IPS-18c (cell line): ENCODE data around the gene GNB1.

ENCODE experiments used
- H3K4me3 ChIP-seq: 2 replicates; pipeline ENCODE4 v1.7.0; 2013; ENCODE audit warnings: low read depth, mild to moderate bottlenecking, low read length, moderate library complexity; ENCODE audit not compliant: insufficient read depth
- H3K9me3 ChIP-seq: one replicate; pipeline ENCODE4 v1.6.1; 2013; ENCODE audit warnings: mild to moderate bottlenecking, low read length, moderate library complexity; ENCODE audit not compliant: control insufficient read depth, insufficient read depth

GNB1 gene

DNA sequence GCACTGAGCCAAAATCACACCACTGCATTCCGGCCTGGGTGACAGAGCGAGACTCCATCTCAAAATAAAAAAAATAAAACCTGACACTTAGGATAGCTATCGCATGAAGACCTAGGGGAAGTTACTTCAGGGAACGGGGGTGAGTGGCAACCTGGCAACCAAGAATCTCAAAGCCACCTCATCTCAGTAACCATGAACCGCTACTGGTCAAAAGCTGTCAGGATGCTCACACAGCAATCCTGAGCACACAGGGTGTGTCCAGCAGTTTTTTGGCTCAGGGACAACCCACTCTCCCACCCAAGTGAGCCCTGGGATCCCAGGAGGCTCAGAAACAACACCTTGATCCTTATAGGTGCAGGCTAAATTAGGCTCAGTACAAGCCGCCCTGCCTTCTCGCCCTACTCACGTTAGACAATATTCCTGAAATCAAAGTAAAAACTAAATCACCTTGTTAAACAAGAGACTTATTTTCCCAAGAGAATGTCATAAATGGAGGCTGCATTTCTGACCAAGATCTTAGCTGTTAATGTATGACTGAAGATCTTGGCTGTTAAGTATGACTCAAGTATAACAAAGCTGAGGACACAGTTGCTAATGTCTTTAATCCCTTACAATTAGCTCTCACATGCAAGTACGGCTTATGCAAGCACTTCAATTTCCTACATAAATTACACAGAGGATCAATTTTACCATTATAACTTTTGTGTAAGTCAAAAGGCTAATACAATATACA lies 64.4 kb downstream of the GNB1 start:
- H3K4me3 ChIP-seq, result no peak overlapping the region
- peaks cover 2% of the 10 kb centered on the region for H3K9me3 ChIP-seq

DNA sequence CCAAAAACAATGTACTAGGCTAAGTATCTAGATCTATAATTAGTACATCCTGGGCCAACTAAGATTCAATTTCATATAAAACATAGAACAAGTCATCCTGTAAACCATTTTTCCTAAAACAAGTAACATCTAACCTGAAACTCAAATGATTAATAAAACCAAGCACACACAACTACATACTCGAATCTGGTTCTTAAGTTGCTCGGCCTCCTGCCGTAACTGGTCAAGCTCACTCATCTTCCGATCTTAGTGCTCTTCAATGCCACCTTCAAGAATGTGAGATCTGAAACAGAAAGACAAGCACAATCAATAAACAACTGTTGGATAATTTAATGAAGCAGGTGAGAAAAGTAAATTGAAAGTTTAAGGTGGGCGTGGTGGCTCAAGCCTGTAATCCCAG lies 65.7 kb downstream of the GNB1 start:
- Histone ChIP-seq H3K9me3 (peaks cover 2% of the 10 kb centered on the region), H3K4me3 (no peak overlapping the region)

DNA sequence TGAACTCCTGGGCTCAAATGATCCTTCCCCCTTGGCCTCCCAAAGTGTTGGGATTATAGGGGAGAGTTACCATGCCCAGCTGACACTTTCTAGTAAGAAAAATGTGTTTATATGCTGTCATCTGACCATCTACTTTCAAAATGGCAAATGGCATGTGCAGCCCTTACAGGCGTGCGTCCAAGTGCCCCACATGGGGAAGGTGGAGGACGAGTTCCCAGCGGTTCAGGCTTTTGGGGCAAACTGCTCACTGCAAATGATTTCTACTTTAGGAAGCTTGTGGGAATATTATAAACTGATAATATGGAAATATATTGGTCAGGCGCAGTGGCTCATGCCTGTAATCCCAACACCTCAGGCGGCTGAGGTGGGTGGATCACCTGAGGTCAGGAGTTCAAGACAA lies 71.1 kb downstream of the GNB1 start:
- no peak overlapping the region for H3K4me3 ChIP-seq
- H3K9me3 ChIP-seq, result no peaks in the 10 kb centered on the region

DNA sequence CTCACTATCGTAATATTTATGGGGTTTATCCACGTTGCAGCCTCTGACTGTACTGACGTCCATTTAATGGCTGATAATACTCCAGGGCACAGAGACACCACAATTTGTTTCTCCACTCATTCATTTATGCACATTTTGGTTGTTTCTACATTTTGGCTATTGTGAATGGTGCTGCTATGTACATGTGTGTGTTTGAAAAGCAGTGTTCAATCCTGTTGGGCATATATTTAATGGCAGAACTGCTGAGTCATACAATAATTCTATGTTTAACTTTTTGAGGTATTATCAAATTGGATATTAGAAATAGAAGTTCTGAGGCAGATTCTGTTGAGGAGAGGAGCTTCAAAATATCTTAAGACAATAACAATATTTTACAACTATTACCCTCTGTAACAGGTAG lies 73.7 kb downstream of the GNB1 start:
- peaks cover 2% of the 10 kb centered on the region for H3K9me3 ChIP-seq
- no peak overlapping the region for H3K4me3 ChIP-seq

DNA sequence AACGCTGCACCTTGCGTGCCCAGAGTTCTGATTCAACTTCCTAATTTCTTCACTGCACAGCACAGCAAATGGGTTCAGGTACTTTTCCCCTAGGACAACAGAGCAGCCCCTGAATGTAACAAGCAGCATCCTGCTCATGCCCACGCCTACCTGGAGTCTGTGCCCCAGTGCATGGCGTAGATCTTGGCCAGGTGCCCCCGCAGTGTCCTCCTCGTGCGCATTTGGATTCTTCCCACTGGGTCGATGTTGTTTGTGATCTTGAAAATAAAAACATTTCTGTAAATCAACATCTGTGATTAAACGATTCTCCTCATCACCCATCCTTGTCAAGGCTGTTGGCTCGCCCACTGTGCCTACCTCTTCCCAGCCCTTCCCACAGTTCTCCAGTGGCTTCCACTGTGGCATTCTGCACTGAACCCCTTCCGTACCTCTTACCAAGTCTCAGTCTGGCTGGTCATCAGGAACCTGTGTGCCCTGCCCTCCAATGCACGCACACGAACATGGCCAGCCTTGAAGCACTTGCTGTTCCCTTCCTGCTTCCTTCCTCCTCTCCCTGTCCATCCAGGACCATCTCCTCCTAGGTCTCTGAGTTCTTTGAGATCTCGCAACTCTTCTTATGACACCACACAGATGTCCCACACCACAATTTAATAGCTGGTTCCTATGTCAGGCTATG lies 75.1 kb downstream of the GNB1 start:
- Histone ChIP-seq H3K9me3 (peaks cover 2% of the 10 kb centered on the region), H3K4me3 (no peak overlapping the region)

DNA sequence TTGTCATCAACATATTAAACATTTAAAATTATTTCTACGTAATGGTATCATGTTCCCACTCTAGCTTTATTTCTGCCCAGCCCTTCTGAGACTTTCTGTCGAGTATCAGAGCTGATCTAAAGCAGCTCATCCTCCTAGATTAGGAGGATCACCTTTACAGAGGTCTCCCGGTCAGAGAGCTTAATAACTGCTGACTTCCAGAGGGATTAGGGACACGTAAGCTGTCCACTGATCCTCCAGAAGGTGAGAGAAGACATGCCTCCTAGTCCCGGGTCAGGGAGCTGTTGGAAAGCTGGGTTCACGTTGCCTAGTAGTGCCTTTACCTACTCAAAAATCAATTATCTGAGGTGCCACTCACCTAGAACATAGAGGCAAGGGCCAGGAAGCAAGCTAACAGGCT lies 81.4 kb downstream of the GNB1 start:
- Histone ChIP-seq H3K4me3 (no peak overlapping the region), H3K9me3 (peaks cover 2% of the 10 kb centered on the region)

DNA sequence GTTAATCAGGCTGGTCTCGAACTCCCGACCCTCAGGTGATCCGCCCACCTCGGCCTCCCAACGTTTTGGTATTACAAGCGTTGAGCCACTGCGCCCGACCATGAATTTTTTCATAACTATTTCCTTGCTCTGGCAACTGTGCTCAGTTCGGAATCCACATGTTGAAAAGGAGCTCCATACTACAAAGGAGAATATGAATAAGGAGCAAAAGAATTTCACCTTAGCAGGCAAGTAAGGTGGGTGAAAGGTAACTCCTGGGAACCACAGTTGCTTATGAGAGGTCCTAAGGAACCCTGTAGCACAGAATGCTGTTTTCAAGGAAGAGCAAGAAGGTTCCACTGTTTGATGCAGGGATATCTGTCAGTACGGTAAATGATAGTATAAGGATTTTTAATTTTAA lies 82.7 kb downstream of the GNB1 start:
- H3K4me3 ChIP-seq, result no peak overlapping the region
- H3K9me3 ChIP-seq, result no peaks in the 10 kb centered on the region

DNA sequence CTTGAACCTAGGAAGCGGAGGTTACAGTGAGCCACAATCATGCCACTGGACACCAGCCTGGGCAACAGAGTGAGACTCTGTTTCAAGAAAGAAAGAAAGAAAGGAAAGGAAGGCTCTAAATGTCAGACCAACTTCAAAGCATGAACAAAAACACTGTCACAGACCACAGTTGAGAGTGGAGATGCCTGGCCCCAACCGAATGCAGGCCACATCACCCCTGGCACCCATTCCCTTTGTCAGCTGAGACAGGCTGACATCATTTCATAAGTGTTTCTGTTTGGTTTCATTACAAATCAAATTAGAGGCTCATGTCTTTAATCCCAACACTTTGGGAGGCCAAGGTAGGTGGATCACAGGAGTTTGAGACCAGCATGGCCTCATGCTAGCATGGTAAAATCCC lies 84.0 kb downstream of the GNB1 start:
- no peak overlapping the region for H3K4me3 ChIP-seq
- H3K9me3 ChIP-seq, result no peaks in the 10 kb centered on the region

DNA sequence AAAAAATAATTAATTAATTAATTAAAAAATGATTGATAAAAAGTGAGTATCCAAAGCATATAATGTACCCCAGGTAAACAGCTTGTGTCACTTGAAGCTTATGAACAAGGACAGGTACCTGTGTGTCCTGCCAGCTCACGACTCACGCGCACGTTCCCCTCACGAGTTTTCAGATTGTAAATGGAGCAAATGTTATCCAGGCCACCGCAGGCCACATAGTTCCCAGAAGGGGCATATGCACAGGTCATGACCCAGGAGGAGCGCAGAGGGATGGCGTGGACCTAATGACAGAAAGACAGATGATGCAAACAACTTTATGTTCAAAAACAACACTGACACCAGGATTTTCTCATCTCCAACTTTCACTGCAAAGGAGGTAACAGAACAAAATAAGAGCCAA lies 86.6 kb downstream of the GNB1 start:
- H3K9me3 ChIP-seq, result no peaks in the 10 kb centered on the region
- no peak overlapping the region for H3K4me3 ChIP-seq

DNA sequence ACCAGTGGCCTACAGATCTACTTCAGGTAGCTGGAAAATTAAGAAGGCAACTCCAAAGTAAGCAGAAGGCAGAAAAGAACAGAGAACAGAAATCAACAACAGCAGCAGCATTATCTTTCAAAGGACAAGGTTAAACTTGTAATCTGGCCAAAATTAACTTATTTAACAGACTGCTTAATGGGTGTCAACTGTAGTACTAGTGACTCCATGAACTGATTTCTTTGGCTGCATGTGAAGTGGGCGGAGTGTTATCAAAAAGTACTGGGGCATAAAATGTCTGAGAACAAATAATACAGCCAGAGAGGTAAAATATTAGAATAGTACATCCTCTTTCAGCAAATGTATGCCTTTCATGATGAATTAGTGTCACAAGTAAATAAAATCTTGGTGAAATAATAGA lies 88.0 kb downstream of the GNB1 start:
- Histone ChIP-seq H3K9me3 (no peaks in the 10 kb centered on the region), H3K4me3 (no peak overlapping the region)

DNA sequence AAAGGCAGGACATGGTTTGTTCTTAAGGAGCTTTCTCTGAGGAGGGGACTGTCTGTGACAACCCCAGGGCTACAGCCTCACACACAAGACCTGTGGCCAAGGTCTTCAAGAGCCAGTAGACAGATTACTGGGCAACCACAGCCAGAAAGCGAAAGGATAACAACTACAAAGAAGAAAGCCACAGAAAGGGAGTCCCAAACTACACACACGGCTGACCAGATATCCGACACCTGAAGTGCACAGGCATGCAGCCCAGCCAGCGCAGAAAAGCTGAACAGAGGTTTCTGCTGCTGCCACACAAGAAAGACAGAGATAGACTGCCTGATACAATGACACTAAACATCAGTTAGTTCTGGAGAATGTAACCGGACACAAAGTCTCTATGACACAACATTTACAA lies 91.2 kb downstream of the GNB1 start:
- Histone ChIP-seq H3K4me3 (no peak overlapping the region), H3K9me3 (no peaks in the 10 kb centered on the region)

DNA sequence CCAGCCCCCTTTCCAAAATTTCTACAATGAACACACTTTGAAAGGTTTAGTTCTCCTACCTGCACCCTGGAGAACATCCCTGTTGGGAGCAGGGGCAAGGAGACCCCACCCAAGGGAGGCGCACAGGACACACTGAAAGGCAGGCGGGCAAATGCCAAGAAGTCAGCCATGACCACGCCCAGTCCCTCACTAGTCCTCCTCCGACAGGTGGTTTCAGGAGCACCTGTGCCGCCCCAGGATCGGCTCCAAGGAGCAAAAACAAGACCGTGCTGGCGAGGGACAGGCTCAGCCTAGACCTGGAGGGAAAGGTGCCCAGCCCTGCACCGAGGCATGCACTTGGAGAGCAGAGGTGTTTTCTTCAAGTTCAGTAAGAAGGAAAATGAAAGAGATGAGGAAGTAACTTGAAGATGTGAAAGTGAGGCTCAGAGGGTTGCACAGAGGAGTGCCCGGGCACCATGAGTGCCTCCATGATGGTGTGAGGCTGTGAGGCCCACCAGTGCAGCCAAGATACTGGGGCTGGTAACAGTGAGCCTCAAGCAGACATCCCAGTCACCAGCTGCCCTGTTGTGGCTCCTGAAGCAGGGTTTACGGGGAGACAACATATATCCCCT lies 93.1 kb downstream of the GNB1 start:
- Histone ChIP-seq H3K9me3 (no peaks in the 10 kb centered on the region), H3K4me3 (no peak overlapping the region)

DNA sequence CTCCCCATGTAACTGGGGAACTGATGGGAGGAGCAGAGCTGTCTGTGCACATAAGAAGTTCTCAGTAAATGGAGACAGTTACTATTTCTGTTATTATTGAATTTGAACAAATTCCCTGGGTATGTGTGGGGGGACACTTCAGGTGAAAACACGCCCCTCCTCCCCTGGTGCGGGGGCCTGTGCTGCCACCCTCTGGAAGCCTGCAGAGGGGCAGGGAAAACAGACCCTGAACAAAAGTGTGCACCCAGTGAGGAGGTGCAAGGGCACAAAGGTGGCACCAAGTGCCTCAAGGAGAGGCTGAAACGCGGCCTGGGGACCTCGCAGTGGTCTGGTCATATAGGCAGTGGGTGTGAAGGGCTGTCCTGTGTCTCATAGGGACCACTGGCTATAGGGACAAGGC lies 94.4 kb downstream of the GNB1 start:
- H3K9me3 ChIP-seq, result no peaks in the 10 kb centered on the region
- H3K4me3 ChIP-seq, result no peak overlapping the region

DNA sequence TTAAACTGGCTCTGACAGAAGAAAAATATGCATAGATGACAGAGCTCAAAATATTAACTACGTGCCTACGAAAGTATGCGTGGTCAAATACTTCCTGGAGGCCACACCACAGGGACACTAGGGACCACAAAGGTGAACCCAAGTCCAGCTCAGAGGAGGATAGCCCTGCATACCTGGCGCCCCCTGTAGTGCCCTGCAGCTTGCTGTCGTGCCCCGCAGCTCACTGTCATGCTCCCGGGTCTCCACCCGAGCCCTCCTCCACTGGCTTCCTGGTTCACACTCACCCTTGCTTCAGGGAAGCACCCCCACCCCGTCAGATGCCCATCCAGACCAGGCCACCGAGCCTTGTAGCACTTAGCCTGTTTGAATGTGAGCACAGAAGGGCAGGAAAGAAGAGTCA lies 95.9 kb downstream of the GNB1 start:
- no peaks in the 10 kb centered on the region for H3K9me3 ChIP-seq
- H3K4me3 ChIP-seq, result no peak overlapping the region

DNA sequence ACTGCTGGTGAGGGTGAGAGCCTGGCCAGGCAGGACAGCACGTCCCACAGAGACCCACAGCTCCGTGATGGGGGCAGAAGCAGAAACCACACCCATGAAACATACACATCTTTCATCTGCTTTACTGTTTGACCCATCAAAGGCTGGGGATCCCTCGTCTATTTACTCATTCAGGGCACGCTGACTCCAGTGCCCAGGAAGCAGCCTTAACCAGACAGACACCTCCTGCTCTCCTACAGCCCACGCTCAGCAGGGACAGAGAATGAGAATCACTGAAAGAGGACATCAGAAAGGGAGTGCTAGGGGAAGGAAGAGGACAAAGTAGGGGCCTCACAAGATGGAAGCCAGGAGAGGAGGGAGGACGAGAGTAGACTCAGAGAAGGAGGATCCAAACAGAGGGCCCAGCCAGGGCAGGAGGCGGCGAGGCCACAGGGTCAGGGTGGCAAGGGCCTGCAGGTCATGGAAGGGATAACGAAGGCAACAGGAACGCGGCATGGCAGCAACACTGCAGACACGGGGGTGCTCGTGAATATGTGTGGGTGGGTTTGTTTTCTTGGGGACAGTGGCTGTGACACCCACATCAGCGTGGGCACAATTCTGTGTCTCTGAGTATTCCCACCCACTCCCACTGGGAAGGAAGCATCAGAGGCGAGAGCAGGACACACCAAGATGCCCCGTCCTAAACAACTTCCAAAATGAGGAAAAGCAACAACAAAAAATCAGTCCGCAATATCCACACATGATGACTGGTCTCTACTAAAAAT lies 97.2 kb downstream of the GNB1 start:
- H3K4me3 ChIP-seq, result no peak overlapping the region
- H3K9me3 ChIP-seq, result no peaks in the 10 kb centered on the region

DNA sequence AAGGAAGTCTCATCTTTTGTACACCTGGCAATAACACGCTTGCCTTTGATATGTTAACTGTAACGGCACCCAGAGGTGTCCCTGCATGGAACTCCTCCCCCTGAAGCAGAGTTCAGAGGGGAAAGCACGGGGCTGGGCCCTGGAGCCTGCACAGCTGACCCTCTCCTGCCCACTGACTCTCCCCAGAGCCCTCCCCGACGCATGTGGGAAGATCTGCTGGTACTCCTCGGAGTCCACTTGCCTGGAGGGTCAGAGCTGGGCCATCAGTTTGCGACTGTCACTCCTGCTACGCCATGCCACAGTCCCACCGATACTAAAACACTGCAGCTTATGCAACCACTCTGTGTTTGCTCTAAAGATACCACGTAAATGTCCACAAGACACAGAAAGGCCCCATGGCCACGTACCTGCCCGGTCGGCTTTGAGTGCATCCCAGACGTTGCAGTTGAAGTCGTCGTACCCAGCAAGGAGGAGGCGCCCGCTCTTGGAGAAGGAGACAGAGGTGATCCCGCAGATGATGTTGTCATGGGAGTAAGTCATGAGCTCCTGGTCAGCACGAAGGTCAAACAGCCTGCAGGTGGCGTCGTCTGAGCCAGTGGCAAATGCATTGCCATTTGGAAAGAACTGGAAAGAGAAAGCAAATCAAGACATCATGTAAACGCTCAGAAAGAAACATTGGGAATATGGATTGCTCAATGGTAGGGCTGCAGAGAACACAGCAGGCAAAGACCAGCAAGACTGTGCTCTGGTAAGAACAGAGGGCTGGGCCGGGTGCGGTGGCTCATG lies 102.0 kb downstream of the GNB1 start:
- H3K4me3 ChIP-seq, result no peak overlapping the region
- no peaks in the 10 kb centered on the region for H3K9me3 ChIP-seq

DNA sequence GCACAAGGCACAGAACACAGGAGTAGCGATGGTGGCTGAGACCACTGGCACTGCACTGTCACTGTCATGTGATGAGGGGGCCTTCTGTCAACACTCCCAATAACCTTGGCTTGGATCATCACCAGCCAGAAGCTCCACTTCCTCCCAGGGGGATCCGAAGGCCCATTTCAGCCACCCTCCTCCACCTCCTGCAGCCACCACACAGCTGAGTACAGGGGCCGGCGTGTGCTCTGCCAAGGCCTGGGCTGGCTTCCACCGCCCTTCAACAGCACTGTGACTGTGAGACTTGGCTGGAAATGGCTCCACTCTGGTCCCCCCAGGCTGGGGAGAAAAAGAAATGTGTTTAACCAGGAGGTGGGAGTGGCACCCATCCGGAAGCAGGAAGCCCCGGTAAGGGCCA lies 102.8 kb downstream of the GNB1 start:
- Histone ChIP-seq H3K9me3 (no peaks in the 10 kb centered on the region), H3K4me3 (no peak overlapping the region)
